ENCODE measurements around the gene CLIP3.

Gene CLIP3

GRCh38 chr19:36054733-36055686, 22.3 kb upstream of the CLIP3 start, which contains the start of gene WDR62:
TSS of gene WDR62 (plus strand) at chr19:36054897. CDS start at chr19:36054972, 75 bp downstream.
- Histone ChIP-seq H3K9me3 (ENCODE audit: severe bottlenecking) (no peaks in the 10 kb centered on the region), H3K27ac (ENCODE audit: poor library complexity, severe bottlenecking) (peak within 1 kb of the TSS; percentile 80), H3K36me3 (ENCODE audit: low read depth) (peaks cover 11% of the 10 kb centered on the region), H3K4me3 (ENCODE audit: severe bottlenecking) (peak within 1 kb of the TSS; percentile 79), H3K27me3 (ENCODE audit: insufficient read depth, poor library complexity, severe bottlenecking) (no peaks in the 10 kb centered on the region), H3K4me1 (ENCODE audit: insufficient read depth, poor library complexity, severe bottlenecking) (no peaks in the 10 kb centered on the region)
- peak; percentile 20 for TF ChIP-seq CTCF (IDR thresholded peaks at IDR 0.05; ENCODE audit: poor library complexity, severe bottlenecking)
- ATAC-seq (ENCODE audit: low read depth) = peak; percentile 81
- peak; percentile 93 for DNase-seq (ENCODE audit: low spot score)

GRCh38 chr19:36054119-36054732, 21.6 kb upstream of the CLIP3 start, which contains the start of gene THAP8:
TSS of gene THAP8 (minus strand) at chr19:36054285. CDS start at chr19:36054217, 68 bp downstream.
- Histone ChIP-seq H3K4me1 (ENCODE audit: insufficient read depth, poor library complexity, severe bottlenecking) (peaks cover 3% of the 10 kb centered on the region), H3K36me3 (ENCODE audit: low read depth) (peaks cover 7% of the 10 kb centered on the region; the same call in 1 of the 2 replicates), H3K27me3 (ENCODE audit: insufficient read depth, poor library complexity, severe bottlenecking) (no peaks in the 10 kb centered on the region), H3K4me3 (ENCODE audit: severe bottlenecking) (peak within 1 kb of the TSS; percentile 79), H3K9me3 (ENCODE audit: severe bottlenecking) (no peaks in the 10 kb centered on the region), H3K27ac (ENCODE audit: poor library complexity, severe bottlenecking) (peak within 1 kb of the TSS; percentile 80)
- ATAC-seq (ENCODE audit: low read depth) (peak; percentile 79), DNase-seq (ENCODE audit: low spot score) (peak; percentile 98)
- TF ChIP-seq CTCF (IDR thresholded peaks at IDR 0.05; ENCODE audit: poor library complexity, severe bottlenecking) = peak; percentile 47

DNA sequence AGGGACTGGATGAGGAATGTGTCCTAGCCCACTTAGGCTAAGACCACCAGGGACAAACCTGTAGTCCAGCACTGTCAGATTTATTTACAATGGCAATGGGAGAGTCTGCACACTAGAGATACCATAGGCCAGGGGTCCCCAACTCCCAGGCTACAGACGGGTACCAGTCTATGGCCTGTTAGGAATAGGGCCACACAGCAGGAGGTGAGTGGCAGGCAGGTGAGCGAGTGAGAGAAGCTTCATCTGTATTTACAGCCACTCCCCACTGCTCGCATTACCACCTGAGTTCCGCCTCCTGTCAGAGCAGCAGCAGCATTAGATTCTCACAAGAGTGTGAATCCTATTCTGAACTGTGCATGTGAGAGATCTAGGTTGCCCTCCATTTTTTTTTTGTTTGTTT, 19.0 kb upstream of the CLIP3 start:
- TF ChIP-seq CTCF (IDR thresholded peaks at IDR 0.05; ENCODE audit: poor library complexity, severe bottlenecking) = no peak
- Histone ChIP-seq H3K4me1 (ENCODE audit: insufficient read depth, poor library complexity, severe bottlenecking) (peaks cover 3% of the 10 kb centered on the region), H3K27ac (ENCODE audit: poor library complexity, severe bottlenecking) (no peak overlapping the region), H3K27me3 (ENCODE audit: insufficient read depth, poor library complexity, severe bottlenecking) (no peaks in the 10 kb centered on the region), H3K9me3 (ENCODE audit: severe bottlenecking) (no peaks in the 10 kb centered on the region), H3K36me3 (ENCODE audit: low read depth) (no peaks in the 10 kb centered on the region), H3K4me3 (ENCODE audit: severe bottlenecking) (no peak overlapping the region)
- ATAC-seq (ENCODE audit: low read depth) = no peak
- no peak for DNase-seq (ENCODE audit: low spot score)

DNA sequence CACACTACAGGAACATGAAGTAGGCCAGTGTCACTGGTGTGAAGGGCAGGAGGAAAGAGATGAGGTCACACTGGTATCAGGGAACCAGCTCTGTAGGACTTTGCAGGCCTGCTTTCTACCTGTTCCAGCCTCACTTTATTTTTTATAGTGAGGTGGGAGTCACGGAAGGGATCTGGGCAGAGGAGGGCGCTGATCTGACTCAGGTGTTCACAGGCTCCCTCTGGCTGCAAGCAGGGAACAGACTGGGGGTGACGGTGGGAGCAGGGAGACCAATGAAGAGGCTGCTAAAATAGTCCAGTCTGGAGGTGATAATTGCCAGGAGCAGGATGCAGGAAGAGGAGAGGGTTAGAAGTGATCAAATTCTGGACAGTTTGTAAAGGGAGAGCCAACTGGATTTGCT, 18.6 kb upstream of the CLIP3 start:
- DNase-seq (ENCODE audit: low spot score) (no peak), ATAC-seq (ENCODE audit: low read depth) (no peak)
- H3K36me3 ChIP-seq (ENCODE audit: low read depth) = no peaks in the 10 kb centered on the region
- no peaks in the 10 kb centered on the region for H3K27me3 ChIP-seq (ENCODE audit: insufficient read depth, poor library complexity, severe bottlenecking)
- H3K4me1 ChIP-seq (ENCODE audit: insufficient read depth, poor library complexity, severe bottlenecking) = peaks cover 3% of the 10 kb centered on the region
- H3K4me3 ChIP-seq (ENCODE audit: severe bottlenecking) = no peak overlapping the region
- H3K27ac ChIP-seq (ENCODE audit: poor library complexity, severe bottlenecking) = no peak overlapping the region
- H3K9me3 ChIP-seq (ENCODE audit: severe bottlenecking) = no peaks in the 10 kb centered on the region
- TF ChIP-seq CTCF (IDR thresholded peaks at IDR 0.05; ENCODE audit: poor library complexity, severe bottlenecking) = peak; percentile 32

Measured in RWPE2 (cell line).